Measurements from ENCODE around the gene SSR3. TPM values are rescaled to one million over a fixed set of nuclear protein-coding genes. Genes with fewer than 3 reads are reported as not detected.

SSR3 gene
- total RNA-seq, 1 donor from 2014 or later: 178 TPM

- no peak for DNase-seq
- intact Hi-C loops (cut with DNase I): no loop called here
- no peaks in the 10 kb centered on the region for H3K9me3 ChIP-seq
- no peak overlapping the region for H3K4me3 ChIP-seq
- TF ChIP-seq, protein P1, sequence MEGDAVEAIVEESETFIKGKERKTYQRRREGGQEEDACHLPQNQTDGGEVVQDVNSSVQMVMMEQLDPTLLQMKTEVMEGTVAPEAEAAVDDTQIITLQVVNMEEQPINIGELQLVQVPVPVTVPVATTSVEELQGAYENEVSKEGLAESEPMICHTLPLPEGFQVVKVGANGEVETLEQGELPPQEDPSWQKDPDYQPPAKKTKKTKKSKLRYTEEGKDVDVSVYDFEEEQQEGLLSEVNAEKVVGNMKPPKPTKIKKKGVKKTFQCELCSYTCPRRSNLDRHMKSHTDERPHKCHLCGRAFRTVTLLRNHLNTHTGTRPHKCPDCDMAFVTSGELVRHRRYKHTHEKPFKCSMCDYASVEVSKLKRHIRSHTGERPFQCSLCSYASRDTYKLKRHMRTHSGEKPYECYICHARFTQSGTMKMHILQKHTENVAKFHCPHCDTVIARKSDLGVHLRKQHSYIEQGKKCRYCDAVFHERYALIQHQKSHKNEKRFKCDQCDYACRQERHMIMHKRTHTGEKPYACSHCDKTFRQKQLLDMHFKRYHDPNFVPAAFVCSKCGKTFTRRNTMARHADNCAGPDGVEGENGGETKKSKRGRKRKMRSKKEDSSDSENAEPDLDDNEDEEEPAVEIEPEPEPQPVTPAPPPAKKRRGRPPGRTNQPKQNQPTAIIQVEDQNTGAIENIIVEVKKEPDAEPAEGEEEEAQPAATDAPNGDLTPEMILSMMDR (IDR thresholded peaks at IDR 0.05): no peak
- H3K36me3 ChIP-seq: peaks cover 8% of the 10 kb centered on the region
- no peak overlapping the region for H3K27ac ChIP-seq
- no peak for ATAC-seq
- peaks cover 10% of the 10 kb centered on the region for H3K4me1 ChIP-seq
- H3K27me3 ChIP-seq: no peaks in the 10 kb centered on the region
These were observed 22.2 kb downstream of the SSR3 start for GRCh38 chr3:156532730-156533129.

DNA sequence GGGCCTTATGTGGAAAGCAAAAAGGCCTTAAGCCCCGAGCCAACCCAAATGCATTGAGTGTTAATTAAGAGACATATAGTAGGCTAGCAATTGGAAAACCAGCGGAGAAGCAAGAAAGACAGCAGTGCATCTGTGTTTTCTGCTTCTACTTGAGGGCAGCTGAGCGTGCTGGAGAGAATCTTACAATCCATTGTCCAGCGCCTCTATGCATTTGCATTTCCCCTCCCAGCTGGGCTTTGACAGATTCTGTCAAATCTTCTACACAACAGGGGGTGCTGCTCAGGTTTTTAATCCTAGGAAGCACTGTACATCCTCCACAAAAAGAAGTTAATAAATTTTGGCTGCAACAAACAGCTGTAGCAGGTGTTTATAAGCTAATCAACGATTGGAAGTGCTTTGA is 23.9 kb downstream of the SSR3 start:
- no peaks in the 10 kb centered on the region for H3K27me3 ChIP-seq
- H3K9me3 ChIP-seq: no peaks in the 10 kb centered on the region
- no peak overlapping the region for H3K4me3 ChIP-seq
- H3K27ac ChIP-seq: no peak overlapping the region
- H3K4me1 ChIP-seq: peaks cover 10% of the 10 kb centered on the region
- intact Hi-C loops (cut with DNase I): no loop called here
- TF ChIP-seq, protein P1 (IDR thresholded peaks at IDR 0.05): no peak
- ATAC-seq (no peak), DNase-seq (no peak)
- no peaks in the 10 kb centered on the region for H3K36me3 ChIP-seq

DNA sequence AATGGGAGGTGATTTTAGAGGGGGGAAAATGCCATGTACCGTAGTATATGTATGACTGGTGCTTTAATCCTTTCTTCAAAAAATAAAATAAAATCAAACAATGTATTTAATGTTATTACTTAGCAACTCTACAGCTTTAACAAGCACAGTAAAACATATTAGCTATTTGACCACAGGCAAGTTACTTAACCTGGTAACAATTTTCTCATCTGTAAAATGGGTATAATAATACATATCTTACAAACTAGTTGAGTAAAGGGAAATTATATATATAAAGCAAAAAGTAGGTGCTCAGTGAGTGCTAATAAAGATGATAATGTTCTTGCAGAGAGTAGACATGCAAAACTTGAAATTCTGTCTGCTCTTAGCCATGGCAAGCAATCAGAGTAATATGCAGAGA is 27.9 kb downstream of the SSR3 start:
- no peaks in the 10 kb centered on the region for H3K9me3 ChIP-seq
- H3K27ac ChIP-seq: no peak overlapping the region
- ATAC-seq: no peak
- DNase-seq: no peak
- H3K27me3 ChIP-seq: no peaks in the 10 kb centered on the region
- no peak overlapping the region for H3K4me3 ChIP-seq
- intact Hi-C loops (cut with DNase I): no loop called here
- H3K4me1 ChIP-seq: no peaks in the 10 kb centered on the region
- TF ChIP-seq, protein P1 (IDR thresholded peaks at IDR 0.05): no peak
- H3K36me3 ChIP-seq: no peaks in the 10 kb centered on the region

- intact Hi-C loops (cut with DNase I): no loop called here
- no peaks in the 10 kb centered on the region for H3K36me3 ChIP-seq
- no peaks in the 10 kb centered on the region for H3K27me3 ChIP-seq
- no peaks in the 10 kb centered on the region for H3K9me3 ChIP-seq
- DNase-seq (no peak), ATAC-seq (no peak)
- H3K27ac ChIP-seq: no peak overlapping the region
- H3K4me1 ChIP-seq: no peaks in the 10 kb centered on the region
- TF ChIP-seq, protein P1 (IDR thresholded peaks at IDR 0.05): no peak
- no peak overlapping the region for H3K4me3 ChIP-seq
These were observed 29.1 kb downstream of the SSR3 start for GRCh38 chr3:156525808-156526207.

DNA sequence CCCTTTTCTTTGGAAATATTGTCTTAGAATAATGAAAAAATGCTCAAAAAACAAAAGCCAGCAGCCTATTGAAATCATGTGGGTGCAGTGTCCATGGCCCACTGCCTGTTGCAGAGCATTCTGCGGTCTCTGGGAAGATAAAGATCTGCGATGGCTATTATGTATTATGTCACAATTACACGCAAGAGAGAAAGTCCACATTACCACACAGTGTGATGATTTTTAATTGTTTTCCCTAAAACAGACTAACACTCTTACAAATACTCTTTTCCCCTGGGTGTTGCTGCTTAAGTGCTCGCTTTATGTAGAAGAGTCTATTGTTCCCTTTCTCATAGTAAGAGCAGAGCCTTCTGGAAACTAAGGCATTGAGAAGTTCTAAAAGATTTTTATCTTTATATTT is 32.2 kb downstream of the SSR3 start:
- ATAC-seq (no peak), DNase-seq (no peak)
- no peak overlapping the region for H3K4me3 ChIP-seq
- TF ChIP-seq, protein P1 (IDR thresholded peaks at IDR 0.05): no peak
- intact Hi-C loops (cut with DNase I): no loop called here
- H3K27me3 ChIP-seq: no peaks in the 10 kb centered on the region
- no peak overlapping the region for H3K27ac ChIP-seq
- H3K9me3 ChIP-seq: no peaks in the 10 kb centered on the region
- H3K4me1 ChIP-seq: no peaks in the 10 kb centered on the region
- H3K36me3 ChIP-seq: no peaks in the 10 kb centered on the region

DNA sequence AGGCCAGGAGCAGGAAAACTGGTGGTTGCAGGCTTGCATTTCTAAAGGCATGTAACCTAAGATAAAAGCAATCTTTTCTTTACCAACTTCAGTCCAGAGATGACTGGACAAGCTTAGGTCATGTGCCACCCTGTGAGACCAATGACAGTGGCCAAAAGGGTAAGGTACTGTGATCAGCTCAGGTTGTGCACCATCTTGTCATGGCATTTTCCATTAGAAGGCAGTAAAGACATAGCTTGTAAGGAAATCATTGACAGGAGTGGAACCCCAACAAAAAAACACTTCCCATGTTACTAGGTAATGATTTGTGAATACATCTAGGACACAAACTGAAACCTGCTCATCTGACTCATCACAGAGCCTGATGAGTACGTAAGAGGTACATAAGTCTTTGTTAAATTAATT is 35.2 kb downstream of the SSR3 start:
- no peak overlapping the region for H3K4me3 ChIP-seq
- intact Hi-C loops (cut with DNase I): loop anchor here (10.0 kb wide), 1 partner anchor 375 kb away; no protein-coding TSS in a partner anchor
- no peak for ATAC-seq
- no peaks in the 10 kb centered on the region for H3K27me3 ChIP-seq
- H3K27ac ChIP-seq: no peak overlapping the region
- H3K4me1 ChIP-seq: no peaks in the 10 kb centered on the region
- no peaks in the 10 kb centered on the region for H3K9me3 ChIP-seq
- H3K36me3 ChIP-seq: no peaks in the 10 kb centered on the region
- no peak for DNase-seq
- TF ChIP-seq, protein P1 (IDR thresholded peaks at IDR 0.05): no peak

Measured in upper lobe of right lung (tissue), 1 donor.